ENCODE data around the gene CDC37L1. TPM values are rescaled to one million over a fixed set of nuclear protein-coding genes. Genes with fewer than 3 reads are reported as not detected.

Gene CDC37L1
- total RNA-seq, 2 donors from 2014 or later = 7.9 to 9.9 TPM

- H3K27ac ChIP-seq = peak overlapping the region; percentile 86 to 97 (median 92)
Observed at GRCh38 chr9:4740388-4740637, 60.9 kb downstream of the CDC37L1 start.

DNA sequence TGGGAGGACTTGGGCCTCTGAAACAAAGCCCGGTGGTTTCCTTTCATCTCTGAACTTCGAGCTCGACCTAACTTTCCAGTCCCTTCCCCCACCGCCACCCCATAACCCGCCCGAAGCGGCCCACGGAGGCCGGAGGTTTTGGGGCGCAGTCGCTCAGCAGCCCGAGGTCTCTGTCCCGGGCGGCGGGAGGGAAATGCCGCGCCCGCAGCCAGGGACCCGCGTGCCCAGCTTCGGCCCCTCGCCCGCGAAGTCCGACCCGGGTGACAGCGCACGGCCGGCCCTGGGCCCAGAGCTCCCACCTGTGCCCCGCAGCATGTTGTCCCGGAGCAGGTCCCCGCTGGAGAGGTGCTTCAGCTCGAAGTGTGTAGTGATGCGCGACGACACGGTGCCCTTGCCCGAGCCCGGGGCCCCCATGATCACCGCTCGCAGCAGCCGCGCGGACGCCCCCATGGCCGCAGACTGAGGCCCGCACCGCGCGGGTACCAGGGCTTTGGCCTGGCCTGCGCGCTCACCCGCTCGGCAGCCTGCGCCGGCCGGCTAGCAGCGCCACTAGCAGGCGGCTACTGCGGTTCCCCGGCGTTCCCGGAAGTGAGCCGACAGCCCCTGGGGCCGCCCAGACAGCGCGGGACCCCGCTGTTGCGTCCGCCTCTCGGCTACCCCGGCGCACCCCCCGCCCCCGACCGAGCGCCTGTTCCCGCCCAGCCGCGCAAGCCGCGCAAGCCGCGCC is 61.4 kb downstream of the CDC37L1 start, which contains the start of gene AK3:
Gene AK3, minus strand, starts transcription at position 565 of the 727 bp plus-strand sequence. Its CDS starts 115 bp downstream, at position 450.
- H3K36me3 ChIP-seq (replicated peaks in 1 of 2; ENCODE audit: insufficient read depth in 1 of 2, low read depth in 2 of 2) = no peaks in the 10 kb centered on the region
- peak; percentile 87 to 92 (median 90) for DNase-seq
- TF ChIP-seq, protein P1, sequence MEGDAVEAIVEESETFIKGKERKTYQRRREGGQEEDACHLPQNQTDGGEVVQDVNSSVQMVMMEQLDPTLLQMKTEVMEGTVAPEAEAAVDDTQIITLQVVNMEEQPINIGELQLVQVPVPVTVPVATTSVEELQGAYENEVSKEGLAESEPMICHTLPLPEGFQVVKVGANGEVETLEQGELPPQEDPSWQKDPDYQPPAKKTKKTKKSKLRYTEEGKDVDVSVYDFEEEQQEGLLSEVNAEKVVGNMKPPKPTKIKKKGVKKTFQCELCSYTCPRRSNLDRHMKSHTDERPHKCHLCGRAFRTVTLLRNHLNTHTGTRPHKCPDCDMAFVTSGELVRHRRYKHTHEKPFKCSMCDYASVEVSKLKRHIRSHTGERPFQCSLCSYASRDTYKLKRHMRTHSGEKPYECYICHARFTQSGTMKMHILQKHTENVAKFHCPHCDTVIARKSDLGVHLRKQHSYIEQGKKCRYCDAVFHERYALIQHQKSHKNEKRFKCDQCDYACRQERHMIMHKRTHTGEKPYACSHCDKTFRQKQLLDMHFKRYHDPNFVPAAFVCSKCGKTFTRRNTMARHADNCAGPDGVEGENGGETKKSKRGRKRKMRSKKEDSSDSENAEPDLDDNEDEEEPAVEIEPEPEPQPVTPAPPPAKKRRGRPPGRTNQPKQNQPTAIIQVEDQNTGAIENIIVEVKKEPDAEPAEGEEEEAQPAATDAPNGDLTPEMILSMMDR (IDR thresholded peaks at IDR 0.05) = peak in 4 of 7 experiments; percentile 12 to 58 (median 44)
- TF ChIP-seq POLR2A (IDR thresholded peaks at IDR 0.05) = peak; percentile 84 to 91 (median 90)
- H3K9me3 ChIP-seq = no peaks in the 10 kb centered on the region
- H3K4me1 ChIP-seq = peaks cover 31% of the 10 kb centered on the region
- 0 to 1% methylated on average over 1 to 26 of the region's 84 CpGs for WGBS, 2 donors
- H3K4me3 ChIP-seq = peak within 1 kb of the TSS; percentile 60 to 61
- peak within 1 kb of the TSS; percentile 86 to 97 (median 92) for H3K27ac ChIP-seq
- peak; percentile 89 for ATAC-seq
- no peaks in the 10 kb centered on the region for H3K27me3 ChIP-seq
- intact Hi-C loops (cut with DNase I) = no loop called here

More at GRCh38 chr9:4740388-4740637, 60.9 kb downstream of the CDC37L1 start:
- DNase-seq (no peak), ATAC-seq (peak; percentile 34)
- no peak for TF ChIP-seq POLR2A (IDR thresholded peaks at IDR 0.05)
- TF ChIP-seq, protein P1 (IDR thresholded peaks at IDR 0.05) = no peak
- H3K36me3 ChIP-seq (replicated peaks in 1 of 2; ENCODE audit: insufficient read depth in 1 of 2, low read depth in 2 of 2) = no peaks in the 10 kb centered on the region
- no peaks in the 10 kb centered on the region for H3K9me3 ChIP-seq
- peaks cover 31% of the 10 kb centered on the region for H3K4me1 ChIP-seq
- H3K4me3 ChIP-seq = peak overlapping the region; percentile 52 to 60
- no peaks in the 10 kb centered on the region for H3K27me3 ChIP-seq
- intact Hi-C loops (cut with DNase I) = no loop called here
- WGBS, 2 donors = 0% methylated on average over 4 of the region's 4 CpGs

GRCh38 chr9:4741365-4742089 is 62.2 kb downstream of the CDC37L1 start:
- WGBS, 2 donors = 0 to 3% methylated on average over 36 to 54 of the region's 54 CpGs
- intact Hi-C loops (cut with DNase I) = no loop called here
- no peaks in the 10 kb centered on the region for H3K36me3 ChIP-seq (replicated peaks in 1 of 2; ENCODE audit: insufficient read depth in 1 of 2, low read depth in 2 of 2)

DNA sequence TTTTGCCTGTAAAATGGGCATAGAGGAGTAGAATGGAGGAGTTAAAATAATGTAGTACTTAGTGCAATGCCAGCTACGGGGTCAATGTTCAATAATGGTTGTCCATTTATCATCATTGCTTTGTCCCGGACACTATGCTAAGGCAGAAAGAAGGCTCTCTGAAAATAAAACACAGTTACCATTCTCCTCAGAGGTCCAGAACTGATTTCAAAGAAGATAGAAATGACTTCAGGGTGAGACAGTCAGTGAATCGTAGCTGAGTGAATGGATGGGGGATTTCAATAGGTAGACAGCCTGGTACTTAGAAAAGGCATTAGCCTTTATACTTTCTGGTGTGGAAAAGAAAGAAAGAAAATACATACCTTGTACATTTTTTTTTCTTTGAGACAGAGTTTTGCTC is 62.9 kb downstream of the CDC37L1 start:
- Histone ChIP-seq H3K4me3 (no peak overlapping the region), H3K27ac (peak overlapping the region; percentile 86 to 97 (median 92)), H3K4me1 (peaks cover 26% of the 10 kb centered on the region), H3K36me3 (replicated peaks in 1 of 2; ENCODE audit: insufficient read depth in 1 of 2, low read depth in 2 of 2) (no peaks in the 10 kb centered on the region), H3K27me3 (no peaks in the 10 kb centered on the region), H3K9me3 (no peaks in the 10 kb centered on the region)
- TF ChIP-seq POLR2A (IDR thresholded peaks at IDR 0.05) = no peak
- TF ChIP-seq, protein P1 (IDR thresholded peaks at IDR 0.05) = no peak
- intact Hi-C loops (cut with DNase I) = no loop called here
- DNase-seq (no peak), ATAC-seq (no peak)
- 33 to 44% methylated on average over 3 of the region's 3 CpGs for WGBS, 2 donors

More at GRCh38 chr9:4741365-4742089, 62.2 kb downstream of the CDC37L1 start:
- ATAC-seq = peak; percentile 45
- peak overlapping the region; percentile 60 to 61 for H3K4me3 ChIP-seq
- H3K27me3 ChIP-seq = no peaks in the 10 kb centered on the region
- peak overlapping the region; percentile 86 to 97 (median 92) for H3K27ac ChIP-seq
- no peaks in the 10 kb centered on the region for H3K9me3 ChIP-seq
- TF ChIP-seq, protein P1 (IDR thresholded peaks at IDR 0.05) = peak in 1 of 7 experiments; percentile 6
- TF ChIP-seq POLR2A (IDR thresholded peaks at IDR 0.05) = peak in 2 of 3 donors; percentile 67 to 69
- peak; percentile 56 to 67 (median 62) for DNase-seq
- peaks cover 30% of the 10 kb centered on the region for H3K4me1 ChIP-seq
